ENCODE results near the gene C1QTNF9B. TPM values are rescaled to one million over a fixed set of nuclear protein-coding genes. Genes with fewer than 3 reads are reported as not detected.

Gene C1QTNF9B
- total RNA-seq, 1 donor from 2014 or later: not detected

- no peak for DNase-seq
Measured at GRCh38 chr13:23856008-23856750, 41.1 kb downstream of the C1QTNF9B start.

DNA sequence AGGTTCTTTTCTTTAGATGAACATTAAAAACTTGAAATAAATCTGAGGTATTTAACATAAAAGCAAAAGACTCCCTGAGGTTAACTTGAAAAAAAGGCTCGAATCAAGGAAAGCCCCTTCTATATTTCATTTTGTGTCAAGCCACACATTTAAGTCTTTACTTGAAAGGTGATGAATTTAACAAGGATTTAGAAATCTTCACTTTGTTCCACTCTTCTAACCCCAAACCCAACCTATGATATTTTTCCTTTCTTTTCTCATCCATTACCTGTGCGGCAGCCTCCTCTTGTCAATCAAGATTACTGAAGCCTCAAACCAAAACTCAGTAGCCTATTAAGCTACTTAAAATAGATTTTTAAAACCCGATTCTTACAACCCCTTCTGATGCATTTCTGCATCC, 41.9 kb downstream of the C1QTNF9B start:
- DNase-seq: no peak

DNA sequence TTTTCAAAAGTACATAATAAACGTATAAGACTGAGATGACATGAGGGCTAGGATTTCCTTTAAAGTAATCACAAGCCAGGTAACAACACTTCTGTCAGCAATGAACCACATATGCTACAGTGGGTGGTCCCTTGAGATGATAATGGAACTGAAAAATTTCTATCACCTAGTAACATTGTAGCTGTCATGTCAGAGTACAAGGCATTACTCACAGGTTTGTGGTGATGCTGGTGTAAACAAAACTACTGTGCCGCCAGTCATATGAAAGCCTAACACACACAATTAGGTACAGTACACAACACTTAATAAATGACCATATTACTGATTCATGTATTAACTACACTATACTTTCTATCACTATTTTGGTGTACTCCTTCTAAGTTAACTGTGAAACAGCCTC, 45.0 kb downstream of the C1QTNF9B start:
- no peak for DNase-seq

GRCh38 chr13:23851106-23851505, 46.2 kb downstream of the C1QTNF9B start:
- peak; percentile 86 for DNase-seq

GRCh38 chr13:23850134-23850533, 47.2 kb downstream of the C1QTNF9B start:
- DNase-seq: no peak

- no peak for DNase-seq
Measured at GRCh38 chr13:23849670-23850069, 47.6 kb downstream of the C1QTNF9B start.

GRCh38 chr13:23848646-23849141, 48.6 kb downstream of the C1QTNF9B start:
- DNase-seq: no peak

- DNase-seq: no peak
Measured at GRCh38 chr13:23848019-23848418, 49.3 kb downstream of the C1QTNF9B start.

GRCh38 chr13:23847497-23847896, 49.8 kb downstream of the C1QTNF9B start:
- no peak for DNase-seq

DNA sequence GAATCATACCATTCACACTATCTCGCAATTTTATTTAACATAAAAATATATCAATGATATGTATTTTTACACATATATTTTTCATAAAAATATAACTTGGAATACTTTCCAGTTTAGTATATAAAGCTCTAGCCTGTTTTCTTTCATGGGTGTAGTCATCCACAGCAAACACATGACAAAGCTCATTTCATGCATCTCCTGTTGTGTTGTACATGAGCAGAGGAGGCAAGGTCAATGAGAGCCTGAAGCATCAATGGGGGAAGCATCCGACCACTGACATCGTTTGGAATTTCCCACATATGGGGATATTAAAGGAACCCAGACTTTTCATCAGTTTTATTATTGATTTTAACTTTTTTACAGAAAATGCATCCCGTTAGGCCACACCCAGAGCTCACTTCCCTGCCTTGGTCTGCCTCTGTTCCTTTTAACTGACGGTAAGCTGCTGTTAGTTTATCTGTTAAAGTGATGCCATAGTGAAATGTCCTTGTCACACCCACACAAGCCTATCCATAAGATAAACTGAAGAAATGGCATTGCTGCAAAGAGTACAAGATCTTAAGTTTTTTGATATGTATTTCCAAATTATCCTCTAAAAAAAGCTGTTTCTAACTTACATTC, 52.1 kb downstream of the C1QTNF9B start:
- no peak for DNase-seq

GRCh38 chr13:23844132-23844531, 53.2 kb downstream of the C1QTNF9B start:
- DNase-seq: no peak

DNA sequence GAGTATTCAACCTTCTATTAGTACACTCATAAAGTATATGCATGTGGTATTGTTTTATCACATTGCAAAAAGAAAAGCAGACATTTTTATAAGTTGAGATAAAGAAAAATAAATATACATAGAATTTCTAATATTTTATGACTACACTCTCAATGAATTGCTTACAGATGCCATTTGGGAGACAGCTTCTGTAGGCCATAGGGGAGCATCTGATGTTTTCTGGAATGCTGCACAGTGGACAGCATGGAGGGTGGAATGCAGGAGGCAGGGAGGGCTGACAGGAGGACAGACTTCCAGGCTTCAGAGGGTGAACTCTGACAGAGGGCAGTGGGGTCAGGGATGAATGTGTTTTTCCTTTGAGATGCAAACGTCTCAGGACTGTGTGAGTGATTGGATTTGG, 53.9 kb downstream of the C1QTNF9B start:
- no peak for DNase-seq

DNA sequence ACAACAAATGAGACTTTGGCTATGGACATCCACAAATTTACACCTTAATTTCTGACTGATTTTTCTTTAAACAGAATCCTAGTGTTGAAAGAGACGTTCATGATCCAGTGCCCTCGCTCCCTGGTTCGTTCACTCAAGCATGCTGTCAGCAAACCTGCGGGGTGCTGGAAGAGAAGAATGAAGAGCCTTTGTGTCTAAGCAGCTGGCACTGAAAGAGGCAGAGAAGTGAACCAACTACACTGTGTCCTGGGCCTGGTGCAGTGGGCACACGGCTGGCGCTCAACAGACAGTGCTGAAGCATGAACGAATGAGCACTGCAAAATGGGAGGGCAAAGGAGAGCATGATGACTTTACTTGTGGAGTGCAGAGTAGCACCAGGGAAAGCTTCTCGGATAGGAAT, 54.9 kb downstream of the C1QTNF9B start:
- no peak for DNase-seq

Other genes starting within 250 kb of the C1QTNF9B start
- 9.6 and 14.0 TPM in 2 replicates for gene MIPEP, start 8.1 kb downstream of the C1QTNF9B start, total RNA-seq

All from dermis blood vessel endothelial cell (primary cell).